A673 (cell line): ENCODE data around the gene PRADC1.

Experiments used
- EZH2 ChIP-seq: fragments of 200-600 bp; sonication (generic); IDR thresholded peaks from 2 replicates; pipeline ENCODE4 v1.6.1; 2017; ENCODE audit warnings: borderline replicate concordance, low read depth, mild to moderate bottlenecking, mixed read lengths, antibody characterized with exemption, low read length; ENCODE audit not compliant: poor library complexity, severe bottlenecking
- TF ChIP-seq, protein P1 (sequence below): fragments of 300-800, 200-600 bp; sonication (generic); conservative IDR thresholded peaks from 2 replicates; pipeline ENCODE4 v1.5.1; 2017; ENCODE audit warnings: low read depth, mild to moderate bottlenecking, antibody characterized with exemption, low read length, moderate library complexity, mixed read lengths

DNA sequence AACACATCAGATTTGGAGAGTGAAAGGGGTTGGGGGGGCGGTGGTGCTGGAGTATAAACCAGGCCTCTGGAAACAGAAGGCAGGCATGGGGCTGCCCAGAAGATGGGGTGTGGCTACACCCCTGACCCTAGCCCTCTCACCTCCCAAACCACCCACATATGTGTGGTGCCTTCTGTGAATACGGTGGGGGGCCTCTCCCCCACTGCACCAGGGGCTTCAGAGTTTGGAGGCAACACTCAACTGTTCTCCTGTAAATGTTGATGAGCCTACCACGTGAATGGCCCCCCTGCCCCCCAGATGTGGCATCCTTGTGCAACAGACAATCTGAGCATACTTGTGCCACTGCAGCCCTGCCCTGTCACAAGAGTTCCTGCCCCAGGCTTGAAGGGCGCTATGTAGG is 31.7 kb upstream of the PRADC1 start:
- no peak for TF ChIP-seq EZH2
- TF ChIP-seq, protein P1, sequence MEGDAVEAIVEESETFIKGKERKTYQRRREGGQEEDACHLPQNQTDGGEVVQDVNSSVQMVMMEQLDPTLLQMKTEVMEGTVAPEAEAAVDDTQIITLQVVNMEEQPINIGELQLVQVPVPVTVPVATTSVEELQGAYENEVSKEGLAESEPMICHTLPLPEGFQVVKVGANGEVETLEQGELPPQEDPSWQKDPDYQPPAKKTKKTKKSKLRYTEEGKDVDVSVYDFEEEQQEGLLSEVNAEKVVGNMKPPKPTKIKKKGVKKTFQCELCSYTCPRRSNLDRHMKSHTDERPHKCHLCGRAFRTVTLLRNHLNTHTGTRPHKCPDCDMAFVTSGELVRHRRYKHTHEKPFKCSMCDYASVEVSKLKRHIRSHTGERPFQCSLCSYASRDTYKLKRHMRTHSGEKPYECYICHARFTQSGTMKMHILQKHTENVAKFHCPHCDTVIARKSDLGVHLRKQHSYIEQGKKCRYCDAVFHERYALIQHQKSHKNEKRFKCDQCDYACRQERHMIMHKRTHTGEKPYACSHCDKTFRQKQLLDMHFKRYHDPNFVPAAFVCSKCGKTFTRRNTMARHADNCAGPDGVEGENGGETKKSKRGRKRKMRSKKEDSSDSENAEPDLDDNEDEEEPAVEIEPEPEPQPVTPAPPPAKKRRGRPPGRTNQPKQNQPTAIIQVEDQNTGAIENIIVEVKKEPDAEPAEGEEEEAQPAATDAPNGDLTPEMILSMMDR = no peak
